SK-N-SH (cell line): ENCODE data around the gene NEUROD1. TPM values are rescaled to one million over a fixed set of nuclear protein-coding genes. Genes with fewer than 3 reads are reported as not detected.

ENCODE experiments used
- CTCF ChIA-PET: fragments of 300-600, 350-600 bp; formaldehyde crosslinking; extraction: SDS; loops from one replicate; lab custom pipeline; 2021; lab: Yijun Ruan, JAX
- POLR2A ChIA-PET: fragments of 350-600 bp; sonication (Branson Sonifier 250); formaldehyde crosslinking; extraction: SDS; loops from one replicate; lab custom pipeline; 2020; ENCODE audit warnings: antibody characterized with exemption, inconsistent platforms; lab: Yijun Ruan, JAX
- DNase-seq: peaks from one replicate; pipeline ENCODE4 v3.0.0; 2012
- H2AFZ ChIP-seq: fragments of 200-600 bp; sonication (generic); 2 replicates; pipeline ENCODE4 v1.8.1; 2016; ENCODE audit warnings: antibody characterized with exemption, mild to moderate bottlenecking, low read depth
- H3F3A ChIP-seq: fragments of 200-600 bp; sonication (generic); replicated peaks from 2 replicates; pipeline ENCODE3; 2016; ENCODE audit warnings: antibody characterized with exemption, mild to moderate bottlenecking; ENCODE audit not compliant: insufficient read depth
- H3K27ac ChIP-seq, 2 experiments: fragments of 200-500 bp in 1 of 2; fragments of 200-600 bp in 1 of 2; sonication (Bioruptor generic) in 1 of 2; sonication (generic), shearing (Covaris generic) in 1 of 2; 2 replicates each; pipeline versions ENCODE4 v1.5.1 to v1.6.1; 2014 to 2016; ENCODE audit warnings: low read depth in 2 of 2, inconsistent platforms in 1 of 2, low read length in 1 of 2, mild to moderate bottlenecking in 1 of 2, mixed read lengths in 1 of 2
- H3K27me3 ChIP-seq: fragments of 200-600 bp; sonication (generic), shearing (Covaris generic); 2 replicates; pipeline ENCODE4 v1.6.1; 2016; ENCODE audit warnings: mixed run types; ENCODE audit not compliant: insufficient read depth
- H3K36me3 ChIP-seq, 2 experiments: fragments of 200-500 bp in 1 of 2; fragments of 200-600 bp in 1 of 2; sonication (Bioruptor generic) in 1 of 2; sonication (generic) in 1 of 2; replicated peaks in 1 of 2; 2 replicates each; pipeline versions ENCODE3 to v1.5.1; 2014 to 2016; ENCODE audit warnings: low read length in 1 of 2, mild to moderate bottlenecking in 1 of 2; ENCODE audit not compliant: insufficient read depth in 2 of 2, control insufficient read depth in 1 of 2
- H3K4me1 ChIP-seq, 2 experiments: fragments of 200-500 bp in 1 of 2; fragments of 200-600 bp in 1 of 2; sonication (Bioruptor generic) in 1 of 2; sonication (generic), shearing (Covaris generic) in 1 of 2; 2 replicates each; pipeline versions ENCODE4 v1.5.1 to v1.6.1; 2014 to 2016; ENCODE audit warnings: low read depth in 1 of 2, low read length in 1 of 2, mixed run types in 1 of 2; ENCODE audit not compliant: insufficient read depth in 2 of 2, control insufficient read depth in 1 of 2
- H3K4me2 ChIP-seq: fragments of 200-600 bp; sonication (generic), shearing (Covaris generic); 2 replicates; pipeline ENCODE4 v1.6.1; 2017; ENCODE audit warnings: mixed run types
- H3K4me3 ChIP-seq, 2 experiments: fragments of 200-500 bp in 1 of 2; fragments of 200-600 bp in 1 of 2; sonication (Bioruptor generic) in 1 of 2; sonication (generic), shearing (Covaris generic) in 1 of 2; 2 replicates each; pipeline versions ENCODE4 v1.5.1 to v1.8.1; 2014 to 2016; ENCODE audit warnings: low read depth in 2 of 2, inconsistent platforms in 1 of 2, low read length in 1 of 2, mild to moderate bottlenecking in 1 of 2, mixed read lengths in 1 of 2, moderate library complexity in 1 of 2
- H3K79me2 ChIP-seq: fragments of 200-600 bp; sonication (generic); 2 replicates; pipeline ENCODE4 v1.8.1; 2017; ENCODE audit warnings: mild to moderate bottlenecking; ENCODE audit not compliant: insufficient read depth
- H3K9ac ChIP-seq: fragments of 200-600 bp; sonication (generic); 2 replicates; pipeline ENCODE4 v1.6.1; 2017; ENCODE audit warnings: mixed run types
- H3K9me2 ChIP-seq: fragments of 200-600 bp; sonication (generic); 2 replicates; pipeline ENCODE4 v1.6.1; 2017; ENCODE audit warnings: mixed run types
- H3K9me3 ChIP-seq: fragments of 200-600 bp; sonication (generic); 2 replicates; pipeline ENCODE4 v1.6.1; 2017; ENCODE audit warnings: mixed run types, mild to moderate bottlenecking, moderate library complexity
- H4K20me1 ChIP-seq: fragments of 200-600 bp; sonication (generic); 2 replicates; pipeline ENCODE4 v1.6.1; 2017; ENCODE audit warnings: mild to moderate bottlenecking, mixed run types; ENCODE audit not compliant: insufficient read depth
- CTCF ChIP-seq: fragments of 200-600 bp; sonication (generic); IDR thresholded peaks from 2 replicates; pipeline ENCODE4 v1.6.1; 2017; ENCODE audit warnings: antibody characterized with exemption, mild to moderate bottlenecking, moderate library complexity
- FOSL2 ChIP-seq: IDR thresholded peaks from 2 replicates; pipeline ENCODE4 v1.4.0; 2012; ENCODE audit warnings: low read depth, mild to moderate bottlenecking, moderate library complexity, borderline replicate concordance
- FOXJ3 ChIP-seq: sonication (generic); formaldehyde crosslinking; IDR thresholded peaks from 2 replicates; pipeline ENCODE4 v1.5.1; 2020; ENCODE audit warnings: mild to moderate bottlenecking, missing genetic modification reagents
- FOXM1 ChIP-seq: IDR thresholded peaks from 2 replicates; pipeline ENCODE4 v1.4.0; 2012; ENCODE audit warnings: low read depth, mild to moderate bottlenecking
- MEF2A ChIP-seq: IDR thresholded peaks from 2 replicates; pipeline ENCODE4 v1.4.0; 2012; ENCODE audit warnings: low read depth, borderline replicate concordance
- NFIC ChIP-seq: IDR thresholded peaks from 2 replicates; pipeline ENCODE4 v1.4.0; 2012; ENCODE audit warnings: borderline replicate concordance
- POLR2AphosphoS5 ChIP-seq: IDR thresholded peaks from 2 replicates; pipeline ENCODE4 v1.6.1; 2012; ENCODE audit warnings: low read depth, low read length
- REST ChIP-seq: IDR thresholded peaks from 2 replicates; pipeline ENCODE4 v1.6.1; 2012; ENCODE audit warnings: mild to moderate bottlenecking, low read depth, low read length, moderate library complexity
- RFX5 ChIP-seq: IDR thresholded peaks from 2 replicates; pipeline ENCODE4 v1.6.1; 2012; ENCODE audit warnings: mild to moderate bottlenecking, improper control_type of control experiment, low read length
- RXRA ChIP-seq: IDR thresholded peaks from 2 replicates; pipeline ENCODE4 v1.4.0; 2012; ENCODE audit warnings: low read depth, mild to moderate bottlenecking, borderline replicate concordance
- TAF1 ChIP-seq: IDR thresholded peaks from 2 replicates; pipeline ENCODE4 v1.6.1; 2012; ENCODE audit warnings: low read depth, mild to moderate bottlenecking, low read length, moderate library complexity, borderline replicate concordance
- TEAD4 ChIP-seq: IDR thresholded peaks from 2 replicates; pipeline ENCODE4 v1.4.0; 2012; ENCODE audit warnings: mild to moderate bottlenecking, borderline replicate concordance; ENCODE audit not compliant: insufficient read depth
- USF1 ChIP-seq: IDR thresholded peaks from 2 replicates; pipeline ENCODE4 v1.4.0; 2012; ENCODE audit warnings: low read depth, borderline replicate concordance
- USF2 ChIP-seq: fragments of 150-350 bp; IDR thresholded peaks from 2 replicates; pipeline ENCODE4 v1.6.1; 2017; ENCODE audit warnings: antibody characterized with exemption, low read length, low read depth, borderline replicate concordance
- ZBTB33 ChIP-seq: IDR thresholded peaks from 2 replicates; pipeline ENCODE4 v1.4.0; 2012; ENCODE audit warnings: low read depth, borderline replicate concordance
- WGBS: methylation state at CpG from one replicate; pipeline ENCODE4 v1.1.6; 2017; ENCODE audit warnings: low lambda C conversion rate; 5-methylcytosine and 5-hydroxymethylcytosine counted together
- polyA plus RNA-seq, 3 experiments: library from polyadenylated mRNA; depleted of rRNA; stranded (reverse); fragments of >200 nt; gene quantifications; 2 replicates each; pipeline ENCODE4 v1.2.3, GENCODE V29; 2012

Gene NEUROD1
- polyA plus RNA-seq, 1 of the 3 experiments (the other 2 are of a cell fraction), result 0.02 TPM

- H3K9me2 ChIP-seq, result no peaks in the 10 kb centered on the region
- H3K4me2 ChIP-seq, result no peak overlapping the region
- no peaks in the 10 kb centered on the region for H4K20me1 ChIP-seq
- WGBS, result 88% methylated on average over 25 of the region's 26 CpGs
- no peak overlapping the region for H3K4me3 ChIP-seq
- H3K9ac ChIP-seq, result no peak overlapping the region
- peaks cover 0 to 8% of the 10 kb centered on the region in 2 experiments; a peak in 1 of 4 replicates for H3K4me1 ChIP-seq
- no peak overlapping the region for H3K27ac ChIP-seq
- no peaks in the 10 kb centered on the region for H3K27me3 ChIP-seq
- ChIA-PET CTCF (interaction anchor here (2.2 to 2.5 kb wide), 2 partner anchors 31 to 112 kb away, joined by 5 to 9 read pairs; no protein-coding TSS in a partner anchor), POLR2A (no interaction called here)
- no peaks in the 10 kb centered on the region for H3K9me3 ChIP-seq
- no peak for TF ChIP-seq FOXM1
- no peak for TF ChIP-seq FOXJ3 (CRISPR knock-in tag)
- no peak for TF ChIP-seq USF2
- no peak for TF ChIP-seq RXRA
- TF ChIP-seq CTCF, result no peak
- no peak for TF ChIP-seq FOSL2
- no peak for TF ChIP-seq RFX5
- no peak for TF ChIP-seq NFIC
- TF ChIP-seq TEAD4, result no peak
- no peak for TF ChIP-seq ZBTB33
- no peak for TF ChIP-seq MEF2A
- no peak for TF ChIP-seq POLR2AphosphoS5
- no peak for TF ChIP-seq TAF1
- TF ChIP-seq USF1, result no peak
- TF ChIP-seq REST, result no peak
- no peaks in the 10 kb centered on the region for H3F3A ChIP-seq
- no peaks in the 10 kb centered on the region for H3K36me3 ChIP-seq
- no peak overlapping the region for H2AFZ ChIP-seq
- DNase-seq, result no peak
- no peaks in the 10 kb centered on the region for H3K79me2 ChIP-seq
Observed at GRCh38 chr2:181684454-181685149, 4.3 kb upstream of the NEUROD1 start.
